H9 (cell line): ENCODE measurements around the gene TFDP1. TPM values are rescaled to one million over a fixed set of nuclear protein-coding genes. Genes with fewer than 3 reads are reported as not detected.

Source experiments
- DNase-seq: peaks from one replicate; pipeline ENCODE4 v3.0.0-alpha.2; 2017
- H2AFZ ChIP-seq: one replicate; pipeline ENCODE4 v1.6.1; 2013; ENCODE audit warnings: mild to moderate bottlenecking, low read length, control low read depth, moderate library complexity
- H2AK5ac ChIP-seq: 2 replicates; pipeline ENCODE4 v1.6.1; 2013; ENCODE audit warnings: low read length, control low read depth, mixed read lengths; ENCODE audit not compliant: insufficient read length
- H2BK120ac ChIP-seq: one replicate; pipeline ENCODE4 v1.6.1; 2013; ENCODE audit warnings: low read depth, mild to moderate bottlenecking, low read length, control low read depth, inconsistent platforms; ENCODE audit not compliant: poor library complexity, severe bottlenecking
- H2BK12ac ChIP-seq: 2 replicates; pipeline ENCODE4 v1.6.1; 2013; ENCODE audit warnings: low read length, control low read depth, mixed read lengths, low read depth; ENCODE audit not compliant: insufficient read length
- H2BK15ac ChIP-seq: 2 replicates; pipeline ENCODE4 v1.6.1; 2013; ENCODE audit warnings: low read depth, low read length, control low read depth
- H2BK20ac ChIP-seq: one replicate; pipeline ENCODE4 v1.6.1; 2013; ENCODE audit warnings: low read depth, mild to moderate bottlenecking, low read length, control low read depth, inconsistent platforms; ENCODE audit not compliant: poor library complexity, severe bottlenecking
- H2BK5ac ChIP-seq: 2 replicates; pipeline ENCODE4 v1.6.1; 2013; ENCODE audit warnings: low read length, control low read depth, mixed read lengths; ENCODE audit not compliant: insufficient read length
- H3K14ac ChIP-seq: 2 replicates; pipeline ENCODE4 v1.6.1; 2013; ENCODE audit warnings: low read length, control low read depth; ENCODE audit not compliant: insufficient read depth
- H3K18ac ChIP-seq: 2 replicates; pipeline ENCODE4 v1.6.1; 2013; ENCODE audit warnings: low read depth, mild to moderate bottlenecking, mixed read lengths, low read length, control low read depth; ENCODE audit not compliant: insufficient read length
- H3K23ac ChIP-seq: 2 replicates; pipeline ENCODE4 v1.6.1; 2013; ENCODE audit warnings: low read length, control low read depth, mixed read lengths, low read depth; ENCODE audit not compliant: insufficient read length
- H3K23me2 ChIP-seq: 2 replicates; pipeline ENCODE4 v1.6.1; 2013; ENCODE audit warnings: low read depth, mild to moderate bottlenecking, mixed read lengths, low read length, control low read depth; ENCODE audit not compliant: insufficient read length, poor library complexity, severe bottlenecking
- H3K27ac ChIP-seq: 2 replicates; pipeline ENCODE4 v1.5.1; 2013; ENCODE audit warnings: low read length, control low read depth, mixed read lengths, low read depth; ENCODE audit not compliant: insufficient read length
- H3K27me3 ChIP-seq: 2 replicates; pipeline ENCODE4 v1.6.1; 2013; ENCODE audit warnings: low read length, control low read depth, inconsistent platforms; ENCODE audit not compliant: insufficient read depth
- H3K4ac ChIP-seq: 2 replicates; pipeline ENCODE4 v1.6.1; 2013; ENCODE audit warnings: low read depth, mild to moderate bottlenecking, control low read depth, inconsistent platforms, low read length, moderate library complexity
- H3K4me1 ChIP-seq: 2 replicates; pipeline ENCODE4 v1.6.1; 2013; ENCODE audit warnings: low read length, control low read depth, inconsistent platforms; ENCODE audit not compliant: insufficient read depth
- H3K4me2 ChIP-seq: 2 replicates; pipeline ENCODE4 v1.6.1; 2013; ENCODE audit warnings: low read length, control low read depth, mixed read lengths; ENCODE audit not compliant: insufficient read length, insufficient read depth
- H3K56ac ChIP-seq: 2 replicates; pipeline ENCODE4 v1.6.1; 2013; ENCODE audit warnings: low read depth, mild to moderate bottlenecking, mixed read lengths, low read length, control low read depth; ENCODE audit not compliant: insufficient read length
- H3K79me1 ChIP-seq: 2 replicates; pipeline ENCODE4 v1.6.1; 2013; ENCODE audit warnings: low read depth, mild to moderate bottlenecking, moderate library complexity, low read length, control low read depth, inconsistent platforms; ENCODE audit not compliant: insufficient read depth, poor library complexity, severe bottlenecking
- H3K79me2 ChIP-seq: 2 replicates; pipeline ENCODE4 v1.6.1; 2013; ENCODE audit warnings: low read length, control low read depth, inconsistent platforms; ENCODE audit not compliant: insufficient read depth
- H3K9ac ChIP-seq: 2 replicates; pipeline ENCODE4 v1.6.1; 2013; ENCODE audit warnings: low read length, control low read depth, mixed read lengths; ENCODE audit not compliant: insufficient read length; ENCODE audit errors: extremely low read depth
- H3K9me3 ChIP-seq: one replicate; pipeline ENCODE4 v1.6.1; 2013; ENCODE audit warnings: low read depth, low read length, inconsistent platforms; ENCODE audit not compliant: control insufficient read depth
- H3T11ph ChIP-seq: one replicate; pipeline ENCODE4 v1.6.1; 2013; ENCODE audit warnings: mild to moderate bottlenecking, low read length, control low read depth, inconsistent platforms
- H4K20me1 ChIP-seq: one replicate; pipeline ENCODE4 v1.6.1; 2013; ENCODE audit not compliant: control insufficient read depth, insufficient read length, insufficient read depth
- H4K5ac ChIP-seq: 2 replicates; pipeline ENCODE4 v1.6.1; 2013; ENCODE audit warnings: low read depth, mild to moderate bottlenecking, mixed read lengths, low read length, control low read depth; ENCODE audit not compliant: insufficient read length
- H4K8ac ChIP-seq: replicated peaks from 2 replicates; pipeline ENCODE4 v1.6.1; 2013; ENCODE audit warnings: low read length, control low read depth, mixed read lengths, low read depth; ENCODE audit not compliant: insufficient read length
- H4K91ac ChIP-seq: 2 replicates; pipeline ENCODE4 v1.6.1; 2013; ENCODE audit warnings: low read depth, mild to moderate bottlenecking, moderate library complexity, mixed read lengths, low read length, control low read depth; ENCODE audit not compliant: insufficient read length
- H3K27ac Mint-ChIP-seq, 3 experiments: 2 replicates in 2 of 3; 3 replicates in 1 of 3; pipeline ENCODE4 v1.8.0; 2020 to 2021; ENCODE audit warnings: mixed read lengths in 3 of 3, mild to moderate bottlenecking in 1 of 3, moderate library complexity in 1 of 3
- H3K27me3 Mint-ChIP-seq: 2 replicates; pipeline ENCODE4 v1.8.0; 2021; ENCODE audit warnings: low read depth, mild to moderate bottlenecking, moderate library complexity, mixed read lengths
- H3K36me3 Mint-ChIP-seq, 3 experiments: 2 replicates in 2 of 3; 3 replicates in 1 of 3; pipeline ENCODE4 v1.8.0; 2020 to 2021; ENCODE audit warnings: low read depth in 3 of 3, mixed read lengths in 3 of 3; ENCODE audit not compliant: insufficient read depth in 1 of 3
- H3K4me1 Mint-ChIP-seq, 2 experiments: 2 replicates each; pipeline ENCODE4 v1.8.0; 2020; ENCODE audit warnings: mixed read lengths in 2 of 2
- H3K4me3 Mint-ChIP-seq, 2 experiments: 2 replicates in 1 of 2; 3 replicates in 1 of 2; pipeline ENCODE4 v1.8.0; 2020 to 2021; ENCODE audit warnings: mild to moderate bottlenecking in 2 of 2, mixed read lengths in 2 of 2, moderate library complexity in 1 of 2
- H3K9me3 Mint-ChIP-seq, 2 experiments: 2 replicates in 1 of 2; 3 replicates in 1 of 2; pipeline ENCODE4 v1.8.0; 2020; ENCODE audit warnings: mild to moderate bottlenecking in 2 of 2, mixed read lengths in 2 of 2, moderate library complexity in 1 of 2
- CTCF ChIP-seq: fragments of 200-600 bp; sonication (generic); conservative IDR thresholded peaks from 3 replicates; pipeline ENCODE4 v1.8.0; 2021; ENCODE audit warnings: antibody characterized with exemption, mild to moderate bottlenecking
- WGBS: extraction: QIAGEN DNeasy Blood & Tissue Kit; methylation state at CpG from one replicate; pipeline ENCODE4 v1.1.7; 2013; ENCODE audit warnings: missing lambda C conversion rate, low lambda C conversion rate, mixed read lengths; ENCODE audit not compliant: insufficient read length; ENCODE audit errors: extremely low coverage; 5-methylcytosine and 5-hydroxymethylcytosine counted together
- total RNA-seq: library from RNA; stranded (reverse); gene quantifications from 2 replicates; pipeline ENCODE4 v1.2.1, GENCODE V29; 2021

Gene TFDP1
- total RNA-seq, 1 experiment from 2014 or later = 111 TPM

- Histone ChIP-seq H3K9ac (no peak overlapping the region), H3K79me2 (no peaks in the 10 kb centered on the region), H2AFZ (no peak overlapping the region), H3T11ph (no peak overlapping the region), H4K20me1 (no peaks in the 10 kb centered on the region), H2BK20ac (no peak overlapping the region), H2BK15ac (no peak overlapping the region), H2AK5ac (no peak overlapping the region), H4K91ac (no peak overlapping the region), H3K27ac (no peak overlapping the region), H2BK5ac (no peak overlapping the region), H3K56ac (no peak overlapping the region), H4K8ac (no peak overlapping the region), H3K4me1 (no peaks in the 10 kb centered on the region), H3K14ac (no peak overlapping the region; the same call in 1 of the 2 replicates), H4K5ac (no peak overlapping the region), H3K27me3 (no peaks in the 10 kb centered on the region), H3K79me1 (no peaks in the 10 kb centered on the region), H2BK120ac (no peak overlapping the region), H3K9me3 (no peaks in the 10 kb centered on the region), H3K23ac (no peak overlapping the region), H3K18ac (no peak overlapping the region), H2BK12ac (no peak overlapping the region), H3K4ac (no peak overlapping the region), H3K23me2 (no peaks in the 10 kb centered on the region), H3K4me2 (no peak overlapping the region)
- Mint-ChIP-seq H3K4me3 (no peak overlapping the region), H3K4me1 (peaks cover 2 to 3% of the 10 kb centered on the region in 2 experiments; a peak in 2 of 4 replicates), H3K36me3 (peaks cover 0 to 3% (median 1%) of the 10 kb centered on the region in 3 experiments; a peak in 1 of 7 replicates), H3K27me3 (peaks cover 3% of the 10 kb centered on the region), H3K9me3 (peaks cover 4 to 10% of the 10 kb centered on the region in 2 experiments; a peak in 3 of 5 replicates), H3K27ac (0 out of 7 replicates have a peak overlapping the region, but pooled peaks of 1 of the 3 experiments have one; percentile 70)
- WGBS = no CpG with 5 or more reads among the region's 42 CpGs
- TF ChIP-seq CTCF = no peak
- DNase-seq = no peak
Observed at GRCh38 chr13:113656831-113657671, 72.5 kb downstream of the TFDP1 start.
